HG02870 (cell line): ENCODE results near the gene TPP1.

Experiments used
- ATAC-seq: cut with Tn5 transposase; IDR thresholded peaks from one replicate; pipeline ENCODE4 v1.9.1; 2021; ENCODE audit warnings: mild to moderate bottlenecking, moderate library complexity; ENCODE audit not compliant: unreplicated experiment

Gene TPP1

DNA sequence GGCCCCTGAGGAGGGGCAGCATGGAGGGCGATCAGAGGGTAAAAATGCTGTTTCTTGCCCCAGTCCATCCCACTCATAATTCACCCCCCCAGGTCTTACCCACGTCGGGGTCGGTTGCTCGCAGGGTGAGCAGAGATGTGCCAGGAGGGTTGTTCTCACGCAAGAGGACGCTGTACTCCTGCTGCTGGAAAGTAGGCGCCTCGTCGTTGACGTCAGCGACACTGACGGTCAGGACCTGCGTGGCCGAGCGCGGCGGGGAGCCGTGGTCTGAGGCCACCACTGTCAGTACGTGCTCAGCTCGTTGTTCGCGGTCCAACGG, 10.3 kb upstream of the TPP1 start:
- no peak for ATAC-seq

GRCh38 chr11:6628526-6628925, 9.3 kb upstream of the TPP1 start:
- no peak for ATAC-seq

DNA sequence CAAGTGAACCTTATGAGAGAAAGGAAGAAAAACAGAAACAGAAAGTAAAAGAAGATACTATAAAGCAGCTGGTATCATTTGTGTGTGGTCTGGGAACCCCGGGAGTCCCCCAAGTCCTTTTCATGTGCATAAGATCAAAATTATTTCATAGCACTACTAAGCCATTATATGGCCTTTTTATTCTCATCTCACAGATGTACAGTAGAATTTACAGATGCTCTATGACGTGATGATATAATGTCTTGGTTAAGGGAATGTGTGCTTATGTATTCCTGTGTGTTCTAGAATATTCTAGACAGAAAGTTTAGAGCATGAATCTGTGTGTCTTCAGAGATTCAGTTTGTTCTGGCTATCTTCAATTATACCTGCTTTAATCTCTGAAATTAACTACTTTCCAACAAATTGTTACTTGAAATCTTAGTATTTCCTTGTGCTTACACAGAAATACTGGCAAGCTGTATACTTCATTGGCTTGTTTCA, 8.6 kb upstream of the TPP1 start:
- ATAC-seq = no peak

DNA sequence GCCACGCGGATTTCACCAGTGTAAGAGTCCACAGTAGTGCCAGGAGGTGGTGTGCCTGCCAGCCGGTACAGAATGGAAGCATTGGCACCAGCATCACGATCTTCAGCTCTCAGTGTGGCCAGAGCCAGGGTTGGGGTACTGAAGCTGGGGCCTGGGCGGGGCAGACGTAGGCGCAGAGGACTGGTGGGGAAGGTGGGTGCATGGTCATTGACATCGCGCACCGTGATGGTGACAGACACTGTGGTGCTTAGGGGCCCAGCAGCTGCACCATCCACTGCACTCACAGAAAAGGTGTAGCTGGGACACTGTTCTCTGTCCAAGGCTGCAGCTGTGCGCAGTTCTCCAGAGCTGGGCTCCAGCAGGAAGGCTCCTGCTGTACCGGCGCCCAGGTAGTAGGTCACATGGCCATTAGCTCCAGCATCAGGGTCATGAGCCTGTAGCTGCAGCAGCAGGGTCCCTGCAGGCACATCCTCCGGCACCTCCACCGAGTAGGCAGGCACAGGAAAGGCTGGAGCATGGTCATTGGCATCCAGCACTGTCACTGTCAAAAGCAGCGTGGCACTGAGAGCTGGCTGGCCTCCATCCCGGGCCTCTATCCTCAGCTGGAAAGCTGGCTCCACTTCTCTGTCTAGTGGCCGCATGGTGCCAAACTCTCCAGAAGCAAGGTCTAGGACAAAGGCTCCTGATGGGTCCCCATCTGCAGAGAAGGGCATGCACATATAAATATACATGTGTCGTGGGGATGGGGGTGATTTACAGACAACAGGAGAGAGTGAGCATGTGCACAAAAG, 7.9 kb upstream of the TPP1 start:
- no peak for ATAC-seq

DNA sequence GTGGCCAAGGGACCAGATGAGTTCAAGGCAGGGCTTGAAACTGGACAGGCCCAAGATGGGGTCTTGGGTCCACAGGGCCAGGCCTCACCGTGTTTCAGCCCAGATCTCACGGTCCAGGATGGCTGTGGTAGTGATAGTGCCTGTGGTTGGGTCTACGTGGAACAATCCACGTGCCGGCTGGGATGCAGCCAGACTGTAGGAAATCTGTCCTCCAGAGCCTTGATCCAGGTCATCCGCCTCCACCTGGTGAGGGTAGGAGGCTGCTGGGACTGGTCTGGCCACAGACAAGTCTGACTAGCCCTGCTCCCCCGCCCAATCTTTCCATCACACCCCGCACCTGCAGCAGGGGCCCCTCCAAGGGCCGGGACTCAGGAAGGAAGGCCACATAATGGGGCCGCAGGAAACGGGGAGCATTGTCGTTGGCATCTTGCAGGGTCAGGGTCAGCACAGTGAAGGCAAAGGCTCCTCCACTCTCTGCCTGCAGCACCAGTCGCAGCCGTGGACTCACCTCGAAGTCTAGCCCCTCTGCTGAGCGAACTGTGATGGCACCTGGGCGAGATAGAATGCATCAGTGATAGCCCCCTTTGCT, 6.7 kb upstream of the TPP1 start:
- no peak for ATAC-seq

DNA sequence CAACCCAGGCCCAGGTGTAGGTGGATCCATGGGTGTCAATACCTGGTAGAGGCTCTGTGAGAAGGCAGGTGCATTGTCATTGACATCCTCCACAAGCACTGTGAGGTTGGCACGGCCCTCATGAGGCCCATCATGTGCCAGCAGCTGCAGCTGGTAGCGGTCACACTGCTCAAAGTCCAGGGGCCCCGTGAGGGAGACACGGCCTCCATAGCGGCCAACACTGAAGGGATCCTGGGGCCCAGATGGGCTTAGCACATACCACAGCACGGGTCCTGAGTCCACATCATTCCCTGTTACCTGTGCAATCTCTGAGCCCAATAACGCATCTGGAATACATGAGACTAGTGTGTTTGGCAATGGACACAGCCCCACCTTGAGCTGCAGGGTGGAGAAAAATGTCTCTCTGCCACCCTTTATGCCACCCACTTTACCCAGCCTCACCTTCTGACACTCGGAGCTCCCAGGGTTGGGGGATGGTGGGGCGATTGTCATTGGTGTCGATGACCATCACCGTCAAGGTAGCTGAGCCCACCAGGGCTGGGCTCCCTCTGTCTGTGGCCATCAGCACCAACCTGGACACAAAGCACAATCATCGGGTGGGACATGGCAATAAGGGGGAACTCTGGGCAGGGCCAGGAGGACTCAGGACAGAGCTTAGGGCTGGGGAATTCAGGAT, 6.1 kb upstream of the TPP1 start:
- ATAC-seq = no peak

- ATAC-seq = no peak
These were observed 4.5 kb upstream of the TPP1 start for GRCh38 chr11:6623391-6624363.

- no peak for ATAC-seq
These were observed 3.3 kb upstream of the TPP1 start for GRCh38 chr11:6622261-6623171.

- ATAC-seq = no peak
These were observed 2.5 kb upstream of the TPP1 start for GRCh38 chr11:6621711-6622211.

GRCh38 chr11:6620636-6621035, 1.4 kb upstream of the TPP1 start:
- ATAC-seq = no peak

DNA sequence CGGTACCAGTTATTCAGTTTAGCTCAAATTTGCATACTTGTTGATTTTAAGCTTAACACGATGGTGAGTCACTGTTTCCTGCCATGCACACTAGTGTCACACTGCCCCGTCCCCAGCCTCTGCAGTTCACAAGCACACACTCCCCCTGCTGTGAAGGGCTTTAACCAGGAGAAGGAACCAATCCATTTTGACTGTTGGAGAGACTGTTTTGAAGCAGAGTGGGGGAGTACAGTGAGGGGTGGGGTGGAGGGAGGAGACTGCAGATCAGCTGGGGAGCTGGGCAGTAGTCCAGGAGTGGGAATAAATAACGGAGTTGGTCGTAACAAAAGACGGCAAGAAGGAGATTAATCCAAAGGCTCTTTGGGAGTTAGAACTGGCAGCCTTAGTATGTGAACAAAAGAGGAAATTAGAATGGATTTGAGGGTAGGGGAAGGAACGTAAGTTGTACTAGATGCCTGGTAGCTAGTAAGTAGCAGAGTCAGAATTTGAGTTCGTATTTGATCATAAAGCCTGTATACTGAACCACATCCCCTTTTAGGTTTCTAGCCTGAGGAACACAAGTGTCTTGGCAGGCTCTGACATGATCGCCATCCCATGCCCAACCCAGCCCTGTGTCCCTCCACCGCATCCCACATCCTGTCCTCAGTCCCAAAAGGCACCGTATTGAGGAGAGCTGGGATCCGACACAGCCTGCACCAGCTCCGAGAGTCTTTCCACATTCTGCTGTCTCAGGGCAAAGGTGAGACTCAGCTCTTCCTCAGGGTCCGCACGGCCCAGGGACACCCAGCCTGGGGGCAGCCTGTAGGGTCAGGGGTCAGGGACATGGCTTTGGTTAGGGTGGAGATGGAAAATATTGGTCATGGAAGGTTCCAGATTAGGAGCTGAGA, 862 bp downstream of the TPP1 start:
- peak; percentile 31 for ATAC-seq

- ATAC-seq = no peak
These were observed 1.9 kb downstream of the TPP1 start for GRCh38 chr11:6617315-6617781.

DNA sequence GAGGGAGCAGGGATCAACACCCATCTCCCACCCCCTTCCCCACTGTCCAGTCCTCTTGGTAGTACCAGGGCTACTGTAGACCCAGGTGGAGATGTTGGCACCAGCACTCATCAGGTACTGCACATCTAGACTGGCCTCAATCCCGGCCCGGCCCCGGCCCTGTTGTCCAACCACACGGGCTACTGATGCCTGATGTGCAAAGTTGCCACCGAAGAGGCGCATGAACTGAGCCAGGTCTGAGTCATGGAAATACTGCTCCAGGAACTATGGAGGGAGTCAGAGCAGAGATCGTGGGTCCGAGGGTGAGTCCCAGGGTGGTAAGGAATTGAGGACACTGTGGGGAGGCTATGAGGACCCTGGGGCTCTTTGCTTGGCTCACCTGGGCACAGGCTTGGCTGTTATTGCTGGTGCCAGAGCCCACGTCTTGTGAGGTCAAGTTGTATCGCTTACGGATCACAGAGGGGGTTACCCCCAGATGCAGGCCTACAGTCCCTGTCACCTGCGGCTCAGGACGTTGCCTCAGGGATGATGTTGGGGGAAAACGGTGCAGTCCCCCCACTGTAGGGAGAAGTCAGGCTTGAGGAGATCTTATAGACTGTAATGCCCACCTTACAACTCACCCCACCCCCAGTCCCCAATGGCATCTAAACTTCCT, 2.5 kb downstream of the TPP1 start:
- ATAC-seq = no peak

DNA sequence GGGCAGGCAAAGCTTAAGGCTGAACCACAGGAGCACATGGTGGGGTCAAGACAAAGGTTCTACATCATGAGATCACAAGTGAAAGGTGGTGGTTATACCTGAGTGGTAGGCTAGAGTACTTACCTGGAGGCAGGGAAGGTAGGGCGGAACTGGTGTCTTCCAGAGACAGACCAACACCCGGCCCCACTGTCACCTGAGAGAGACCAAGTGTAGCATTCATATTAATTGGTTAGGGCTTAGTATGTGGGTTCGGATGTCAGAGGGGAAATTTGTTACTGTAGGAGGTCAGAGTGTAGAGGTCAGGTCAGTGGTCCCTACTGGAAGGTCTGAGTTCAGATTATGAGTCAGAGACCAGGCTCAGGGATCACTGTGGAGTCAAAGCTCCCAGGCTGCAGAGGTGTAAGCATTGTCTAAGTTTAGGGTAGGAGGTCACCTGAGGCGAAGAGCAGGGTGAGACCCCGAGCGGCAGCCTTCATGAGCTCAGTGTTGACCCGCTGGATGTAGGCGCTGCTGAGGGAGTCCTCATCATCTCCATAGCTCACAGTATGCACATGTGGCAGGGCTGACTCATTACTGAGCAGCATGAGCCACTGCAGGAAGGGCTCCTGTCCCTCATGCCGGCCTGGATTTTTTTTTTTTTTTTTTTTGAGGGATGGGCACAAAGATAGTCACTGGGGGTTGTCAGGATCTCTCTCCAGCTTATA, 3.2 kb downstream of the TPP1 start:
- no peak for ATAC-seq

DNA sequence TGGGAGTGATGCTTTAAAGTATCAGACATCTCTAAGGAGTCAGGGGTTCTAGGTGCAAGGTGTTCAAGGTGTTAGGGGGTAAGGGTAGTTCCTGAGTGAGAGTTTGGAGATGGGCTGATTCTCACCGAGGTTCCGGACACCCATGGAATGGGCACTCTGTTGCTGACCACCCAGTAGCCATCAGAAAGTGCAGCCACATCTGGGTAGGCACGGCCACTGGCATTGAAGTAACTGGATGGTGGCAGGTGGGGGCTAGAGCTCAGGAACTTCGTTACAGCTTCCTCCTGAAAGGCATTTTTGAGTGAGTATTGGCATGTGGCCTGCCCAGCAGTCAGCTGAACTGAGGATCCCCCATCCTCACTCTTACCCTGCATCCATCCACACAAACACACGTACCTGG, 4.2 kb downstream of the TPP1 start:
- no peak for ATAC-seq

GRCh38 chr11:6614446-6614845, 4.8 kb downstream of the TPP1 start:
- ATAC-seq = no peak

- ATAC-seq = no peak
These were observed 5.7 kb downstream of the TPP1 start for GRCh38 chr11:6613496-6613895.
